ENCODE data around the gene HOXA4.
A peak's percentile ranks its signal among the peaks of the same experiment; 100 is the strongest.

HOXA4 gene

GRCh38 chr7:27133409-27134231, 3.1 kb upstream of the HOXA4 start:
- DNase-seq (ENCODE audit: low spot score): peak; percentile 15

- no peak for DNase-seq (ENCODE audit: low spot score)
These were observed 2.4 kb upstream of the HOXA4 start for GRCh38 chr7:27132978-27133377.

GRCh38 chr7:27132214-27132613, 1.7 kb upstream of the HOXA4 start:
- DNase-seq (ENCODE audit: low spot score): no peak

- DNase-seq (ENCODE audit: low spot score): no peak
These were observed 848 bp upstream of the HOXA4 start for GRCh38 chr7:27131390-27131819.

- DNase-seq (ENCODE audit: low spot score): no peak
These were observed 623 bp downstream of the HOXA4 start for GRCh38 chr7:27129729-27130539.

- DNase-seq (ENCODE audit: low spot score): no peak
These were observed 1.5 kb downstream of the HOXA4 start for GRCh38 chr7:27128776-27129728.

- no peak for DNase-seq (ENCODE audit: low spot score)
These were observed 2.5 kb downstream of the HOXA4 start for GRCh38 chr7:27128034-27128433.

- no peak for DNase-seq (ENCODE audit: low spot score)
These were observed 3.8 kb downstream of the HOXA4 start for GRCh38 chr7:27126596-27127327.

- no peak for DNase-seq (ENCODE audit: low spot score)
These were observed 4.6 kb downstream of the HOXA4 start for GRCh38 chr7:27125986-27126394.

GRCh38 chr7:27124902-27125689, 5.5 kb downstream of the HOXA4 start:
- DNase-seq (ENCODE audit: low spot score): no peak

- no peak for DNase-seq (ENCODE audit: low spot score)
These were observed 6.3 kb downstream of the HOXA4 start for GRCh38 chr7:27124096-27124901.

GRCh38 chr7:27123477-27124053, 7.0 kb downstream of the HOXA4 start:
- no peak for DNase-seq (ENCODE audit: low spot score)

GRCh38 chr7:27123007-27123476, 7.5 kb downstream of the HOXA4 start:
- DNase-seq (ENCODE audit: low spot score): no peak

- DNase-seq (ENCODE audit: low spot score): peak; percentile 73
These were observed 8.3 kb downstream of the HOXA4 start for GRCh38 chr7:27122077-27122910.

- DNase-seq (ENCODE audit: low spot score): no peak
These were observed 8.9 kb downstream of the HOXA4 start for GRCh38 chr7:27121684-27122076.

- no peak for DNase-seq (ENCODE audit: low spot score)
These were observed 11.1 kb downstream of the HOXA4 start for GRCh38 chr7:27119412-27119911.

GRCh38 chr7:27118580-27118979, 12.0 kb downstream of the HOXA4 start:
- no peak for DNase-seq (ENCODE audit: low spot score)

- no peak for DNase-seq (ENCODE audit: low spot score)
These were observed 12.6 kb downstream of the HOXA4 start for GRCh38 chr7:27117887-27118491.

All from HuH-7 (cell line).